ENCODE results near the gene GDPD2.

GDPD2 gene

GRCh38 chrX:70477734-70478075 is 54.6 kb downstream of the GDPD2 start:
- peak overlapping the region; percentile 51 for H3K4me2 ChIP-seq (ENCODE audit: low read length)
- H3K4me3 ChIP-seq (ENCODE audit: low read depth, low read length), result no peak overlapping the region
- TF ChIP-seq CTCF (IDR thresholded peaks at IDR 0.05), result no peak
- no peaks in the 10 kb centered on the region for H3K9me3 ChIP-seq (ENCODE audit: control insufficient read depth, low read length)
- H3K27ac ChIP-seq, result peak overlapping the region; percentile 72
- no peaks in the 10 kb centered on the region for H3K36me3 ChIP-seq (ENCODE audit: control insufficient read depth, insufficient read depth, low read length)
- H2AFZ ChIP-seq, result no peak overlapping the region
- H3K9ac ChIP-seq, result no peak overlapping the region
- H3K4me1 ChIP-seq, result peaks cover 29% of the 10 kb centered on the region
- no peaks in the 10 kb centered on the region for H3K27me3 ChIP-seq (ENCODE audit: control insufficient read depth, insufficient read depth, low read length)
- H3K79me2 ChIP-seq, result no peaks in the 10 kb centered on the region

GRCh38 chrX:70478526-70479245 is 55.6 kb downstream of the GDPD2 start:
- no peak overlapping the region for H2AFZ ChIP-seq
- H3K27me3 ChIP-seq (ENCODE audit: control insufficient read depth, insufficient read depth, low read length), result no peaks in the 10 kb centered on the region
- H3K4me2 ChIP-seq (ENCODE audit: low read length), result peak overlapping the region; percentile 15
- peak overlapping the region; percentile 16 for H3K4me3 ChIP-seq (ENCODE audit: low read depth, low read length)
- H3K27ac ChIP-seq, result peak overlapping the region; percentile 72
- no peak overlapping the region for H3K9ac ChIP-seq
- peaks cover 31% of the 10 kb centered on the region for H3K4me1 ChIP-seq
- no peaks in the 10 kb centered on the region for H3K36me3 ChIP-seq (ENCODE audit: control insufficient read depth, insufficient read depth, low read length)
- no peaks in the 10 kb centered on the region for H3K79me2 ChIP-seq
- TF ChIP-seq CTCF (IDR thresholded peaks at IDR 0.05), result no peak
- H3K9me3 ChIP-seq (ENCODE audit: control insufficient read depth, low read length), result no peaks in the 10 kb centered on the region

GRCh38 chrX:70479247-70479921 is 56.3 kb downstream of the GDPD2 start:
- Histone ChIP-seq H3K36me3 (ENCODE audit: control insufficient read depth, insufficient read depth, low read length) (no peaks in the 10 kb centered on the region), H3K4me2 (ENCODE audit: low read length) (peak overlapping the region; percentile 15), H3K4me1 (peaks cover 34% of the 10 kb centered on the region), H3K9me3 (ENCODE audit: control insufficient read depth, low read length) (no peaks in the 10 kb centered on the region), H3K27me3 (ENCODE audit: control insufficient read depth, insufficient read depth, low read length) (no peaks in the 10 kb centered on the region), H3K27ac (peak overlapping the region; percentile 72), H3K9ac (no peak overlapping the region), H3K4me3 (ENCODE audit: low read depth, low read length) (no peak overlapping the region), H3K79me2 (no peaks in the 10 kb centered on the region), H2AFZ (no peak overlapping the region)
- no peak for TF ChIP-seq CTCF (IDR thresholded peaks at IDR 0.05)

- peak overlapping the region; percentile 14 for H3K4me3 ChIP-seq (ENCODE audit: low read depth, low read length)
- no peak for TF ChIP-seq CTCF (IDR thresholded peaks at IDR 0.05)
- peak overlapping the region; percentile 42 for H3K4me2 ChIP-seq (ENCODE audit: low read length)
- H3K79me2 ChIP-seq, result no peaks in the 10 kb centered on the region
- peaks cover 40% of the 10 kb centered on the region for H3K4me1 ChIP-seq
- H2AFZ ChIP-seq, result no peak overlapping the region
- H3K9me3 ChIP-seq (ENCODE audit: control insufficient read depth, low read length), result no peaks in the 10 kb centered on the region
- H3K27me3 ChIP-seq (ENCODE audit: control insufficient read depth, insufficient read depth, low read length), result no peaks in the 10 kb centered on the region
- no peaks in the 10 kb centered on the region for H3K36me3 ChIP-seq (ENCODE audit: control insufficient read depth, insufficient read depth, low read length)
- peak overlapping the region; percentile 72 for H3K27ac ChIP-seq
- H3K9ac ChIP-seq, result no peak overlapping the region
Measured at GRCh38 chrX:70479922-70480659, 57.0 kb downstream of the GDPD2 start.

Data from parathyroid adenoma (tissue), 2 donors.